Measurements from ENCODE around the gene ZFP36L1.
"Not testable (repeated sequence)": the region's sequence is repeated elsewhere in the genome, so short reads cannot be mapped to it uniquely, and the experiment has no call there.

The ZFP36L1 gene

DNA sequence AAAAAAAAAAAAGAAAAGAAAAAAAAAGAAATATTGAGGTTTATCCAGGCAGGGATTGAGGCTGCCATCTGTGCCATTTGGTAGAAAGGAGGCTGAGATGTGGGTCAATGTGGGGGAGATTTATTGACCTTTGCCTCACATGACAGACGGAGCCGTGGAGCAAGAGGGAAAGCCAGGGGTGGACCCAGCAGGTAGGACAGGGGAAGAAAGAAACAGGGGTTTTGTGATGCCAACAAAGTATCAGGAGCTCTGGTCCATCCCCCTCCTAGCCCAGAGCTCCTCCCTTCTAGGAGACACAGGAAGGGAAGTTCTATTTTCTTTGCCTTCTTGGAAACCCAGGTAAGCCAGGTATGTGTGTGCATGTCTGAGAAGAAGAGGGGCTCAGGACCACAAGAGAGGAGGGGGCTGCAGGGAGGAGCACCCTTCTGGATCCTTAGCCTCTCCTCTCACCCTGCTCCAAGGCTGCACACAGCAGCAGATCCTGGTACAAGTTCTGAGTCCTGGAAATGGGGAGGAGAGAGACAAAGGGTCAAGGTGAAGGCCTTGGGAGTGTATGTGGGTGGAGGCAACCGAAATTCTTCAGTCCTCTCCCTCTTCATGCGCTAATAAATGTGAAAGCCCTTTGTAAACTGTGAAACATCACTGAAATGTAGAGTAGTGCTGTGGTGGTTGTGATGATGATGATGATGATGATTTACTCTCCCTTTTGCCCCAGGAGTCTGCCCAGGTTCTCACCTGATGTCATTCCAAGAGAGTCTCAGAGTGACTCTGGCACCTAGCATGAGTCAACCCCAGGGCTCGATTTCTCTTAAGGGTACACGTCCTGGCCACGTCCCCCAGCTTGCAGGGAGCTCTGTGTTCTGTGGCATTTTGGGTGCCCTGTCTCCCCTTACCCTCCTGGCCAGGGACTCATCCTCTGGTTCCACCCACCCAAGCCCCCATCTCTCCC, 26.3 kb downstream of the ZFP36L1 start:
- DNase-seq (ENCODE audit: low read depth in 1 of 2, low spot score in 1 of 2), result no peak

DNA sequence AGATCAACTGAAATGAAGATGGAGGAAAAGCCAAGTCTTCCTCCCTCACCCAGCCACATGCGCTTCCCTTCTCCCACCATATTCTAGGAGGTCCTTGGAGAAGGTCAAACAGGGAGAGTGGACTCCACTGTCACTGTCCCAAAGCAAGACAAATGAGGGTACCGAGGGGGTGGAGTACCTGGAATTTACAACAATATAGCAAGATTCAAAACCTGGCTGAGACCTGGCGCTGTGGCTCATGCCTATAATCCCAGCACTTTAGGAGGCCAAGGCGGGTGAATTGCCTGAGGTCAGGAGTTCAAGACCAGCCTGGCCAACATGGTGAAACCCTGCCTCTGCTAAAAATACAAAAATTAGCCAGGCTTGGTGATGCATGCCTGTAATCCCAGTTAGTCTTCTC, 29.0 kb downstream of the ZFP36L1 start:
- DNase-seq (ENCODE audit: low read depth in 1 of 2, low spot score in 1 of 2), result not testable (repeated sequence)

- no peak for DNase-seq (ENCODE audit: low read depth in 1 of 2, low spot score in 1 of 2)
Observed at GRCh38 chr14:68762953-68763764, 29.7 kb downstream of the ZFP36L1 start.

DNA sequence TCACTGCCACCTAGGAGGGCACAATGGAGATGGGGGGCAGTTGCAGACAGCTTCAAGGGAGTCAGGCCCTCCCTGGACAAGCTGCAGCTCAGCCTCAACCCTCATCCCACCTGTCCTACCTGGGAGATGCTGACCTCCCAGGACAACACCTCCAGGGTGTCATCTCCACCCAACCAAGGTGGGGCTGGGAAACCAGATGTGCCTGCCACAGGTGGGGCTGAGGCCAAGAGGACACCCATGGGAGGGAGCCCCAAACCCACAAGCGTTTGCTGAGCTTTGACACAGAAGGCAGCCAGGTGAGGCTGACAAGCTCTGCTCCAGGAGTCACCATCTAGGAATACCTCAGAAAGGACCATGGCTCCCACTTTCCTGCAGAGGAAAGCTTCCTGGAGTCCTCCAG, 31.5 kb downstream of the ZFP36L1 start:
- no peak for DNase-seq (ENCODE audit: low read depth in 1 of 2, low spot score in 1 of 2)

DNA sequence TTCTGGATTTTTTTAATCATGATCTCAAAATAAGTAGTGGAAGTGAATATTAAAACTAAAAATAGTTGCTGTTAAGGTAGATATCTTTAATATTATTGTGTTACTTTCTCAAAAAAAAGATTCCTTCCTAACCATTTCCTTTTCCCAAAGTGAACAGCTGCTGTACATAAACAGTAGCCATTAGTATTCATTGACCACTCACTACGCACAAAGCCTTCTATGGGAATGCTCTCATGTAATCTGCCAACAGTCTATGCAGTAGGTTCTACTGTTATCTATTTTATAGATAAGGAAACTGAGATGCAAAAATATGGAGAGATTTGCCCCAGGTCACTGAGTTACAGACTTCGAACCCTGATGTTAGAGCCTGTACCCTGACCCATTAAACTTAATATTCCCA, 32.1 kb downstream of the ZFP36L1 start:
- DNase-seq (ENCODE audit: low read depth in 1 of 2, low spot score in 1 of 2), result no peak

DNA sequence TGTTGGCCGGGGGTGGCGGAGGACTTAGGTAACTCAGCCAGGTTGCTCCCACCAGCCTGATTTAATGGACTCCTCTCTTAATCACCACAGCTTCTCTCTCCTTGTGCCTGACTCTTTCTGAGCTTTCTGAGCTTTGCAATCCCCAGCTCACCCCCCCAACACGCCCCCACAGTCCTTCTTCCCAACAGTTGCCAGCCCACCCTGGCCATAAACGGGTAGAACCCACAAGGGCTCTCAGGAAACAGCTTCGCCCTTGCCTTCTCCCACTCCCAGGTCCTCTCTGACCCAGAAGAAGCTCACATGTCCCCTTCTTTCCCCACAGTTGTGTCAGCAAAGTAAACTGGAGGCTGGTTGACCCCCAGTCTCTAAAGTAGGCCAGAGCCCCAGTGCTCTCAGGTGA, 32.9 kb downstream of the ZFP36L1 start:
- DNase-seq (ENCODE audit: low read depth in 1 of 2, low spot score in 1 of 2), result no peak

GRCh38 chr14:68759017-68759560, 33.8 kb downstream of the ZFP36L1 start:
- DNase-seq (ENCODE audit: low read depth in 1 of 2, low spot score in 1 of 2), result no peak

- DNase-seq (ENCODE audit: low read depth in 1 of 2, low spot score in 1 of 2), result no peak
Observed at GRCh38 chr14:68758301-68758700, 34.6 kb downstream of the ZFP36L1 start.

DNA sequence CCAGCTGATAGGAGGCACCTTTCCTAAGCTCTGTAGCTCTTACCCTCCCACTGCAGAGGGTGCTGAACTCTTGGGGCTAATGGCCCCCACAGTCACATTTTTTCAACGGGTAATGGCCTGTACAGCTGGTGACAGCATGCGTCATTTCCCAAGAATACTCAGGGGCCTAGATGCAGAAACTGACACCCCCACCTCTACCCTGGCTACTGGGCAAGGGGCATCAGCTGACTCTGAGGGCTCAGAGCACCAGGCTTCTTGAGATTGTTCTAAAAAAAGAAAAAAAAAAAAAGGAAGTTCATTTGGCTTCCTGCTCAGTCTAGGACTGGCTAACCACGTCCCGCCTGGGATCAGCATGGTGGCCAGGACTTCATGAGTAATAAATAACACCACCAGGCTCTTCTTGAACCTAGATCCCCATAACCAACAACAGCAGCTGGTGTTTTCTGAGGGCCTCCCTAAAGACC, 35.2 kb downstream of the ZFP36L1 start:
- DNase-seq (ENCODE audit: low read depth in 1 of 2, low spot score in 1 of 2), result no peak

GRCh38 chr14:68756734-68757133, 36.1 kb downstream of the ZFP36L1 start:
- DNase-seq (ENCODE audit: low read depth in 1 of 2, low spot score in 1 of 2), result no peak

DNA sequence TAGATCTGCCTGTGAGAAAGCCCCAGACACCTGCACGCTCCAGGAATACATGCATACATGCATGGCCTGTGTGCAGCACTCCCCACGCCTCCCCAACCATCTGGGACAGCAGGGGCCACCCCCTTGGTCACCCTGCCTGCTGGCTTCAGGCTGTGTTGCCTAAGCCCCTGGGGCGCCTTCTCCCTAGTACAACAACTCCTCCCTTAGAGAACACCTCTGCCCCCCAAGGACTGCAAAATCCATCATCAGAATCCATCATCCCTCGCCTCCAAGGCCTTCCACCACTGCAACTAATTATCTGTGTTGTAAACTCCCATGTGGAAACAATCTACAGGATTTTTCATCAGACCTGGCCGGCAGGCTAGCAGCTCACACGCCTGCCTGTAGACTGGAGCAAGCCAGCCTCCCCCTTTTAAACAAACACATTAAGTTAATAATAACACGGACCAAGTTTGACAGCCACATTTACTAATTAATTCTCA, 36.8 kb downstream of the ZFP36L1 start:
- no peak for DNase-seq (ENCODE audit: low read depth in 1 of 2, low spot score in 1 of 2)

- no peak for DNase-seq (ENCODE audit: low read depth in 1 of 2, low spot score in 1 of 2)
Observed at GRCh38 chr14:68755016-68755353, 37.9 kb downstream of the ZFP36L1 start.

- no peak for DNase-seq (ENCODE audit: low read depth in 1 of 2, low spot score in 1 of 2)
Observed at GRCh38 chr14:68753690-68754089, 39.2 kb downstream of the ZFP36L1 start.

DNA sequence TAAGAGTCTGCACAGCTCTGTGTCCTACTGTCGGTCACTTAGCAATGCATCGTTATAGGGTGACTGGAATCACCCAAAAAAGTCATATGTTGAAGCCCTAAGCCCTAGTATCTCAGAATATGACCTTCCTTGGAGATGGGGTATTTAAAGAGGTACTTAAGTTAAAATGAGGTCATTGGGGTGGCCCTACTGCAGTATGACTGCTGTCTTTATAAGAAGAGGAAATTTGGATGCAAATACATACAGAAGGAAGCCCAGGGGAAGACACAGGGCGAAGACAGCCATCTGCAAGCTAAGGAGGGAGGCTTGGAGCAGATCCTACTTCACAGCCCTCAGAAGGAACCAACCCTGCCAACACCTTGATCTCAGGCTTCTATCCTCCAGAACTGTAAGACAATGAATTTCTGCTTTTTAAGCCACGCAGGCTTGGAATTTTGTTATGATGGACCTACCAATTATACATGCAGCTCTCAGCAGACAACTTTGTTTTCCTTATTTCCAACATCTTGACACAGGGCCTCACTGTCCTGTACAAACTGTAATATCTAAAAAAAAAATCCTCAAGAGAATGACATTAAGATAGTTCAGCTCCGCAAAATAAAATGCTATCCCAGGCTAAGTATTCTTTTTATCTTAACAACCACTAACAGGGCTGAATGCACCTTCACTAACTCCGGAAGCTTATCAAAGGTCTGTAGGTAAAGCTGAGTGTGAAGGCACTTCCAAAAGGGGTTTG, 40.4 kb downstream of the ZFP36L1 start:
- DNase-seq (ENCODE audit: low read depth in 1 of 2, low spot score in 1 of 2), result no peak

GRCh38 chr14:68749487-68750475, 43.1 kb downstream of the ZFP36L1 start:
- DNase-seq (ENCODE audit: low read depth in 1 of 2, low spot score in 1 of 2), result no peak

- no peak for DNase-seq (ENCODE audit: low read depth in 1 of 2, low spot score in 1 of 2)
Observed at GRCh38 chr14:68748691-68749090, 44.2 kb downstream of the ZFP36L1 start.

- no peak for DNase-seq (ENCODE audit: low read depth in 1 of 2, low spot score in 1 of 2)
Observed at GRCh38 chr14:68748260-68748659, 44.6 kb downstream of the ZFP36L1 start.

- DNase-seq (ENCODE audit: low read depth in 1 of 2, low spot score in 1 of 2), result no peak
Observed at GRCh38 chr14:68747393-68747792, 45.5 kb downstream of the ZFP36L1 start.

GRCh38 chr14:68744613-68745012, 48.3 kb downstream of the ZFP36L1 start:
- DNase-seq (ENCODE audit: low read depth in 1 of 2, low spot score in 1 of 2), result no peak

Measured in activated T-helper 1 cell treated with anti-CD3 and anti-CD28 coated beads, Interleukin-2, amount 50 U/mL, for 16 hours (primary cell).